ENCODE data around the gene NINJ2. TPM values are rescaled to one million over a fixed set of nuclear protein-coding genes. Genes with fewer than 3 reads are reported as not detected.
A peak's percentile ranks its signal among the peaks of the same experiment; 100 is the strongest.

The NINJ2 gene
- polyA plus RNA-seq, 2 of the 4 experiments (the other 2 are of a cell fraction): 0.76 to 1.2 TPM

- no peak for TF ChIP-seq HOXB13 (CRISPR knock-in tag; IDR thresholded peaks at IDR 0.05; ENCODE audit: low read depth)
- no peak for TF ChIP-seq SREBF2 (IDR thresholded peaks at IDR 0.05)
- no peak for TF ChIP-seq HOXA7 (CRISPR knock-in tag; IDR thresholded peaks at IDR 0.05)
- TF ChIP-seq NR3C1 (IDR thresholded peaks at IDR 0.05): no peak
- TF ChIP-seq SMC3 (IDR thresholded peaks at IDR 0.05): no peak
These were observed 69.6 kb downstream of the NINJ2 start (continued) for GRCh38 chr12:593396-594270.

- no peak for FAIRE-seq
- H3K27ac ChIP-seq: no peak overlapping the region
- CTCF ChIA-PET: interaction anchor here (2.3 to 4.8 kb wide), 3 partner anchors 16 to 159 kb away, joined by 10 to 19 read pairs (median 18); partner anchors contain the start of gene WNK1
- POLR2A ChIA-PET: no interaction called here
- H3K9me3 ChIP-seq: no peaks in the 10 kb centered on the region
- no peak for DNase-seq (ENCODE audit: low read depth in 1 of 2, low spot score in 1 of 2)
- 87% methylated on average over 11 of the region's 11 CpGs for WGBS (ENCODE audit: missing lambda C conversion rate)
- no peak for TF ChIP-seq HMGXB4 (CRISPR knock-in tag; IDR thresholded peaks at IDR 0.05; ENCODE audit: borderline replicate concordance)
- TF ChIP-seq CBX8 (IDR thresholded peaks at IDR 0.05): no peak
- no peak for TF ChIP-seq TFCP2L1 (CRISPR knock-in tag; IDR thresholded peaks at IDR 0.05)
- TF ChIP-seq ZNF302 (CRISPR knock-in tag; IDR thresholded peaks at IDR 0.05): no peak
- TF ChIP-seq ELK1 (IDR thresholded peaks at IDR 0.05; ENCODE audit: low read depth, low read length): no peak
- TF ChIP-seq JUNB (IDR thresholded peaks at IDR 0.05): no peak
- no peak for TF ChIP-seq CBX2 (IDR thresholded peaks at IDR 0.05; ENCODE audit: borderline replicate concordance, low read depth)
- TF ChIP-seq ZFP36 (IDR thresholded peaks at IDR 0.05; ENCODE audit: borderline replicate concordance, partially characterized antibody): no peak
- no peak for TF ChIP-seq SMC3 (IDR thresholded peaks at IDR 0.05)
- no peak for TF ChIP-seq JUN (IDR thresholded peaks at IDR 0.05)
- no peak for TF ChIP-seq POLR2A (IDR thresholded peaks at IDR 0.05; ENCODE audit: low read length)
- TF ChIP-seq RFX5 (IDR thresholded peaks at IDR 0.05): no peak
- TF ChIP-seq NPAS2 (CRISPR knock-in tag; IDR thresholded peaks at IDR 0.05; ENCODE audit: borderline replicate concordance): no peak
- no peak for TF ChIP-seq HOXB13 (CRISPR knock-in tag; IDR thresholded peaks at IDR 0.05; ENCODE audit: low read depth)
- ATAC-seq: no peak
- no peak overlapping the region for H3K4me3 ChIP-seq
- 0 out of 3 replicates have a peak, but pooled peaks cover 3% of the 10 kb centered on the region for H3K4me1 ChIP-seq
- no peak overlapping the region for H3K4me2 ChIP-seq
These were observed 71.2 kb downstream of the NINJ2 start for GRCh38 chr12:592024-592505.

GRCh38 chr12:591167-592023 lies 71.8 kb downstream of the NINJ2 start:
- H3K27ac ChIP-seq: no peak overlapping the region
- H3K4me3 ChIP-seq: no peak overlapping the region
- DNase-seq (ENCODE audit: low read depth in 1 of 2, low spot score in 1 of 2): no peak
- peak; percentile 68 to 83; a peak in 5 of 6 replicates for ATAC-seq
- TF ChIP-seq FOSL2 (IDR thresholded peaks at IDR 0.05) (no peak), FOSL2 (CRISPR knock-in tag; IDR thresholded peaks at IDR 0.05) (no peak), RNF2 (IDR thresholded peaks at IDR 0.05; ENCODE audit: borderline replicate concordance, low read depth) (no peak), RAD21 (conservative IDR thresholded peaks at IDR 0.05 in 1 of 2, IDR thresholded peaks at IDR 0.05 in 1 of 2) (no peak), HDAC2 (IDR thresholded peaks at IDR 0.05) (no peak), KDM1A (IDR thresholded peaks at IDR 0.05; ENCODE audit: low read depth) (no peak), NFE2L2 (conservative IDR thresholded peaks at IDR 0.05; ENCODE audit: low read length) (no peak), POLR2A (IDR thresholded peaks at IDR 0.05; ENCODE audit: low read length) (no peak), HEYL (CRISPR knock-in tag; IDR thresholded peaks at IDR 0.05) (no peak), KDM5A (IDR thresholded peaks at IDR 0.05) (no peak), ZSCAN20 (CRISPR knock-in tag; IDR thresholded peaks at IDR 0.05) (no peak), HES2 (IDR thresholded peaks at IDR 0.05) (no peak), CHD4 (IDR thresholded peaks at IDR 0.05; ENCODE audit: borderline replicate concordance) (no peak), CEBPB (IDR thresholded peaks at IDR 0.05) (no peak), GATA3 (IDR thresholded peaks at IDR 0.05; ENCODE audit: borderline replicate concordance) (no peak)
- no peak overlapping the region for H3K4me2 ChIP-seq
- POLR2A ChIA-PET: interaction anchor here (0.5 kb wide), 1 partner anchor 357 kb away, joined by 4 read pairs; no protein-coding TSS in a partner anchor
- CTCF ChIA-PET: interaction anchor here (0.8 to 4.8 kb wide), 5 partner anchors 15 to 160 kb away, joined by 3 to 19 read pairs (median 10); partner anchors contain the start of gene WNK1
- no peaks in the 10 kb centered on the region for H3K9me3 ChIP-seq
- H3K4me1 ChIP-seq: no peaks in the 10 kb centered on the region
- no peak for FAIRE-seq
- 82% methylated on average over 16 of the region's 16 CpGs for WGBS (ENCODE audit: missing lambda C conversion rate)

All from A549 (cell line).